Neuronal stem cell (in vitro differentiated cells): Measurements from ENCODE around the gene CTNNA3.

Source experiments
- DNase-seq: peaks from one replicate; pipeline ENCODE4 v3.0.0-alpha.2; 2013; ENCODE audit warnings: low spot score
- H2AFZ ChIP-seq: one replicate; pipeline ENCODE4 v1.6.1; 2013; ENCODE audit warnings: mild to moderate bottlenecking, low read length, inconsistent platforms
- H2AK5ac ChIP-seq: 2 replicates; pipeline ENCODE4 v1.6.1; 2013; ENCODE audit warnings: low read depth, mild to moderate bottlenecking, inconsistent platforms, low read length, moderate library complexity, mixed read lengths
- H2BK120ac ChIP-seq: 2 replicates; pipeline ENCODE4 v1.6.1; 2013; ENCODE audit warnings: low read depth, mild to moderate bottlenecking, inconsistent platforms, low read length, moderate library complexity, mixed read lengths
- H2BK12ac ChIP-seq: one replicate; pipeline ENCODE4 v1.6.1; 2013; ENCODE audit warnings: low read length, inconsistent platforms
- H2BK15ac ChIP-seq: 2 replicates; pipeline ENCODE4 v1.6.1; 2013; ENCODE audit warnings: mild to moderate bottlenecking, low read length, inconsistent platforms, mixed read lengths
- H2BK5ac ChIP-seq: one replicate; pipeline ENCODE4 v1.6.1; 2013; ENCODE audit warnings: inconsistent platforms, mild to moderate bottlenecking, low read length, moderate library complexity
- H3K14ac ChIP-seq: one replicate; pipeline ENCODE4 v1.6.1; 2013; ENCODE audit warnings: low read length, inconsistent platforms
- H3K18ac ChIP-seq: 2 replicates; pipeline ENCODE4 v1.6.1; 2013; ENCODE audit warnings: low read length, inconsistent platforms
- H3K23ac ChIP-seq: 2 replicates; pipeline ENCODE4 v1.6.1; 2013; ENCODE audit warnings: low read depth, mild to moderate bottlenecking, mixed read lengths, low read length, inconsistent platforms; ENCODE audit not compliant: poor library complexity
- H3K27ac ChIP-seq: replicated peaks from 3 replicates; pipeline ENCODE4 v1.5.1; 2013; ENCODE audit warnings: low read length, inconsistent platforms
- H3K27me3 ChIP-seq, 3 experiments: 2 replicates each; pipeline ENCODE4 v1.6.1; 2013; ENCODE audit warnings: low read length in 3 of 3, mild to moderate bottlenecking in 2 of 3, inconsistent platforms in 1 of 3, low read depth in 1 of 3, mixed read lengths in 1 of 3, moderate library complexity in 1 of 3; ENCODE audit not compliant: control insufficient read depth in 3 of 3, insufficient read depth in 3 of 3
- H3K36me3 ChIP-seq, 2 donors: replicated peaks in 1 of 2; 2 replicates each; pipeline ENCODE4 v1.6.1; 2013; ENCODE audit warnings: low read length in 2 of 2; ENCODE audit not compliant: control insufficient read depth in 2 of 2, insufficient read depth in 2 of 2
- H3K4ac ChIP-seq: 2 replicates; pipeline ENCODE4 v1.6.1; 2013; ENCODE audit warnings: inconsistent platforms, mild to moderate bottlenecking, low read length, moderate library complexity
- H3K4me1 ChIP-seq, 2 donors: 1 replicate in 1 of 2; 2 replicates in 1 of 2; pipeline ENCODE4 v1.6.1; 2013; ENCODE audit warnings: low read length in 2 of 2, low read depth in 1 of 2; ENCODE audit not compliant: control insufficient read depth in 2 of 2, insufficient read depth in 1 of 2
- H3K4me2 ChIP-seq: one replicate; pipeline ENCODE4 v1.6.1; 2013; ENCODE audit warnings: mild to moderate bottlenecking, low read length, inconsistent platforms; ENCODE audit not compliant: insufficient read depth, poor library complexity, severe bottlenecking
- H3K4me3 ChIP-seq, 2 donors: 2 replicates each; pipeline ENCODE4 v1.5.1; 2013; ENCODE audit warnings: low read length in 2 of 2, mild to moderate bottlenecking in 2 of 2, inconsistent platforms in 1 of 2, moderate library complexity in 1 of 2
- H3K79me1 ChIP-seq: one replicate; pipeline ENCODE4 v1.6.1; 2013; ENCODE audit warnings: low read depth, mild to moderate bottlenecking, inconsistent platforms, low read length, moderate library complexity
- H3K9ac ChIP-seq: one replicate; pipeline ENCODE4 v1.6.1; 2013; ENCODE audit warnings: mild to moderate bottlenecking, low read depth, low read length, inconsistent platforms; ENCODE audit not compliant: poor library complexity
- H3K9me3 ChIP-seq, 2 donors: replicated peaks in 1 of 2; 2 replicates each; pipeline versions ENCODE3 to v1.6.1; 2013; ENCODE audit warnings: low read length in 2 of 2, mild to moderate bottlenecking in 2 of 2, inconsistent platforms in 1 of 2, low read depth in 1 of 2, mixed read lengths in 1 of 2, moderate library complexity in 1 of 2; ENCODE audit not compliant: control insufficient read depth in 2 of 2, insufficient read depth in 1 of 2
- H4K8ac ChIP-seq: one replicate; pipeline ENCODE4 v1.6.1; 2013; ENCODE audit warnings: low read depth, mild to moderate bottlenecking, inconsistent platforms, low read length, moderate library complexity
- H4K91ac ChIP-seq: one replicate; pipeline ENCODE4 v1.6.1; 2013; ENCODE audit warnings: low read length, low read depth, mild to moderate bottlenecking, inconsistent platforms; ENCODE audit not compliant: poor library complexity
- WGBS, 2 donors: extraction: QIAGEN DNeasy Blood & Tissue Kit; methylation state at CpG; one replicate each; pipeline ENCODE4 v1.1.7; 2013; ENCODE audit warnings: missing lambda C conversion rate in 2 of 2, mixed read lengths in 1 of 2; ENCODE audit not compliant: insufficient read length in 2 of 2, insufficient replicate concordance in 1 of 2; ENCODE audit errors: extremely low coverage in 2 of 2; 5-methylcytosine and 5-hydroxymethylcytosine counted together

Gene CTNNA3

DNA sequence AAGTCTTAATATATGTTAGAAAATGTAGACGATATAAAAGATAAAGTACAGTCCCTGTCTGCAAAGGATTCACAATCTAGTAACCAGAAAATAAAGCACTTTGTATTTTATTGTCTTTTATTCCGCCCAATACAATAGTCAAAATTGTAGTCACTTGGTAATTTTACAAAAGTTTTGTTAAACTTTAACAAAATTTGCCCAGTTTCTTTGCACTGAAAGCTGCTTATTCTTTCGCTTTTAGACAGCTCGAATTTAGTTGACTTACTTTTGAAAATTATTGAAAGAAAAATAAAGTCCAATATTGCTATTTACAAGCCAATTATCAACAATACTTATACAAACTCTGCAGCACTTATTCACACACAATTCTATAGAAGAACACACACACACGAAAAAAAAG is 1305.1 kb downstream of the CTNNA3 start:
- no peak overlapping the region for H3K4me3 ChIP-seq
- no peak overlapping the region for H2AK5ac ChIP-seq
- no peak overlapping the region for H3K27ac ChIP-seq
- WGBS, 2 donors = no CpG with 5 or more reads among the region's 5 CpGs
- H3K9me3 ChIP-seq = no peaks in the 10 kb centered on the region
- no peak overlapping the region for H4K91ac ChIP-seq
- H3K9ac ChIP-seq = no peak overlapping the region
- H2AFZ ChIP-seq = no peak overlapping the region
- H3K4me1 ChIP-seq = no peaks in the 10 kb centered on the region
- no peak overlapping the region for H3K18ac ChIP-seq
- no peak overlapping the region for H3K4ac ChIP-seq
- H2BK12ac ChIP-seq = no peak overlapping the region
- H2BK5ac ChIP-seq = no peak overlapping the region
- no peak overlapping the region for H2BK120ac ChIP-seq
- H3K4me2 ChIP-seq = no peak overlapping the region
- H4K8ac ChIP-seq = no peak overlapping the region
- no peaks in the 10 kb centered on the region for H3K79me1 ChIP-seq
- H2BK15ac ChIP-seq = no peak overlapping the region
- H3K27me3 ChIP-seq = no peaks in the 10 kb centered on the region
- H3K36me3 ChIP-seq = no peaks in the 10 kb centered on the region
- DNase-seq = no peak
- H3K14ac ChIP-seq = no peak overlapping the region
- no peak overlapping the region for H3K23ac ChIP-seq

DNA sequence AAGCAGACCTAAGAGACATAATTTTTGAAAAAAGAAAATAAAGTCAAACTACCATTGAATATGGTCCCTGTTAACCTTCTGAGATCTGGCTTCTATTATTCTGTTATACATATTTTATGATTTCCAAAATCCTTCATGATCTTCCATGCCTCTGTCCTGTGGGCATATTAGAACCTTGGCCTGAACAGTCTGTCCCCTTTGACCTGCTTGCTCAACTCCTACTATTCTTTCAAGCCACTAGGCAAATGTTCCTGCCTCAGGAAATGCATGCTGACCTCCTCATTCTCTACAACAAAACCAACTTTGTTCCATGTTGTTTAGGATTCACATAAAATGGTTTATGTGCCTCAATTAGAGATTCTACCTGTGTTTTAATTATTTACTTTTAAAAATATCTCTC is 1315.0 kb downstream of the CTNNA3 start:
- H3K4me1 ChIP-seq = no peaks in the 10 kb centered on the region

DNA sequence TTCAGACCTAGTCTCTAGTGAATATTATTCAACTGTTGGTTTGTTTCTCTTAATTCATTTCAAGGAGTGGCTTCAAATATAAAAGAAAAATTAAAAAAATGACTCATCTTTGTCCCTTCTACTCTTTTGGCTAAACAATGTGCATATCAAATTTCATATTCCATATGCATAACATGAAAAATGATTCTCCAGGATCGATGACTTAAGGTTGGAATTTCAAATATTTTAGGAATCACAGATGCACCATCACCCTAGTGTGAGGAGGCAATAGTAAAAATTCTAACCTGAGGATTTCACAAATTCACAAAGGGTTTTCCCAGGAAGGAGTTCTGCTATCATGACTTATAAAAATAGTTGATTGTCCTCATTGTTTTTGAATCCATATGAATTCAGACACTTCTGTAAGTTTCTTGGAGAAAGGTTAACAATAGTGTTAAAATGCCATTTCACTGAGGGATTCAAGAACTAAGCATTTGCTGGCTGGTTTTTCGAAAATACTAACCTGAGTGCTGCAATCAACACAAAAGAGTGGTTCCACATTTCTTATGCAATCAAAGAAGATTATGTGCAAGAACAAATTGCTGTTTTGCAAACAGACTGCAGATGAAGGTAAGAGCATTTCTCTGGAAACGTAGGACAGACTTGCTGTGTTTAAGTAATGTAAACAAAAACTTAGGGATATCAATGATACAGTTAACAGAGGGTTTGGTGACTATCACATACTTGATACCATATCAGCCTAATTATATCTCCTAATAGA is 1317.7 kb downstream of the CTNNA3 start:
- Histone ChIP-seq H2BK12ac (no peak overlapping the region), H3K4me3 (no peak overlapping the region), H3K9ac (no peak overlapping the region), H3K36me3 (no peaks in the 10 kb centered on the region), H3K23ac (no peak overlapping the region), H3K14ac (no peak overlapping the region), H2AFZ (no peak overlapping the region), H2BK15ac (no peak overlapping the region), H3K18ac (no peak overlapping the region), H3K4ac (no peak overlapping the region), H3K27ac (no peak overlapping the region), H3K4me2 (no peak overlapping the region), H4K91ac (no peak overlapping the region), H3K4me1 (no peaks in the 10 kb centered on the region), H3K27me3 (no peaks in the 10 kb centered on the region), H4K8ac (no peak overlapping the region), H3K9me3 (no peaks in the 10 kb centered on the region), H2BK5ac (no peak overlapping the region), H2AK5ac (no peak overlapping the region), H2BK120ac (no peak overlapping the region), H3K79me1 (no peaks in the 10 kb centered on the region)
- WGBS, 2 donors = no CpG with 5 or more reads among the region's 3 CpGs
- no peak for DNase-seq

More for the DNA sequence above, 1315.0 kb downstream of the CTNNA3 start:
- H4K8ac ChIP-seq = no peak overlapping the region
- H3K23ac ChIP-seq = no peak overlapping the region
- H2AK5ac ChIP-seq = no peak overlapping the region
- no peak overlapping the region for H2BK5ac ChIP-seq
- no peak for DNase-seq
- no peak overlapping the region for H3K4me2 ChIP-seq
- no peaks in the 10 kb centered on the region for H3K9me3 ChIP-seq
- H2AFZ ChIP-seq = no peak overlapping the region
- no peak overlapping the region for H2BK12ac ChIP-seq
- no peak overlapping the region for H3K4me3 ChIP-seq
- H3K36me3 ChIP-seq = no peaks in the 10 kb centered on the region
- H3K27ac ChIP-seq = no peak overlapping the region
- H3K9ac ChIP-seq = no peak overlapping the region
- H3K18ac ChIP-seq = no peak overlapping the region
- H2BK120ac ChIP-seq = no peak overlapping the region
- no peak overlapping the region for H3K4ac ChIP-seq
- H2BK15ac ChIP-seq = no peak overlapping the region
- H3K27me3 ChIP-seq = no peaks in the 10 kb centered on the region
- no peaks in the 10 kb centered on the region for H3K79me1 ChIP-seq
- H4K91ac ChIP-seq = no peak overlapping the region
- H3K14ac ChIP-seq = no peak overlapping the region

DNA sequence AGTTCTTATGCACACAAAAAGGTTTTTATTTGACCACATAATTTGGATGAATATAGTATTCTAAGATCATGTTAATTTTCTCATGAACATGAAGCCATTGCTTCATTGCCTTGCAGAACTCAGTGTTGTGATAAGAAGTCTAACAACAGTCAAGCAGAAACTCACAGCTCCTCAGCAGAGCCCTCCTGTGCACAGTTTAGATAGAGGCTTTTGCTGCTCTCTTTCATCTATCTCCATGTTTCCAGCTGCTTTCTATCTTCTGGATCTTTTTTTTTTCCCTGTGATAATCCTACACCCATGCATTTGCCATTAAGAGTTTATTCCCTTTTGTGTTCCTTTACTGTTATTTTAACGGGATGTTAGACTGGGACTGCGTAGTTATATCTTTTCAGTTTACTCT is 1327.8 kb downstream of the CTNNA3 start:
- no peak overlapping the region for H3K18ac ChIP-seq
- no peak overlapping the region for H3K9ac ChIP-seq
- H2AFZ ChIP-seq = no peak overlapping the region
- no peak overlapping the region for H3K27ac ChIP-seq
- WGBS, 2 donors = no CpG with 5 or more reads among the region's 2 CpGs
- no peak overlapping the region for H2BK12ac ChIP-seq
- no peak for DNase-seq
- H4K8ac ChIP-seq = no peak overlapping the region
- no peaks in the 10 kb centered on the region for H3K27me3 ChIP-seq
- no peak overlapping the region for H4K91ac ChIP-seq
- H3K14ac ChIP-seq = no peak overlapping the region
- H2BK5ac ChIP-seq = no peak overlapping the region
- no peak overlapping the region for H2BK15ac ChIP-seq
- no peaks in the 10 kb centered on the region for H3K4me1 ChIP-seq
- no peaks in the 10 kb centered on the region for H3K79me1 ChIP-seq
- H3K9me3 ChIP-seq = no peaks in the 10 kb centered on the region
- no peak overlapping the region for H3K4ac ChIP-seq
- no peak overlapping the region for H3K4me3 ChIP-seq
- no peak overlapping the region for H2AK5ac ChIP-seq
- H2BK120ac ChIP-seq = no peak overlapping the region
- no peak overlapping the region for H3K23ac ChIP-seq
- H3K36me3 ChIP-seq = no peaks in the 10 kb centered on the region
- H3K4me2 ChIP-seq = no peak overlapping the region
